IMR-90 (cell line): Measurements from ENCODE around the gene CYFIP1. TPM values are rescaled to one million over a fixed set of nuclear protein-coding genes. Genes with fewer than 3 reads are reported as not detected.

Source experiments
- ATAC-seq: fragments of 200-7000 bp; cut with Tn5 transposase; 2 replicates; pipeline ENCODE4 v1.9.1; 2020; ENCODE audit warnings: low read depth, mild to moderate bottlenecking, moderate library complexity
- BruUV-seq: library from RNA; stranded (reverse); fragments of 400-500 nt; replicated peaks from 2 replicates; lab custom pipeline; 2021; lab: Mats Ljungman, UMichigan
- CTCF ChIA-PET: fragments of 300-600 bp; formaldehyde crosslinking; extraction: SDS; loops from one replicate; lab custom pipeline; 2021; ENCODE audit warnings: antibody characterized with exemption; lab: Yijun Ruan, JAX
- POLR2A ChIA-PET: fragments of 300-600 bp; sonication (Branson Sonifier 250); formaldehyde crosslinking; loops from one replicate; lab custom pipeline; 2022; ENCODE audit warnings: antibody characterized with exemption; ENCODE audit not compliant: unreplicated experiment; lab: Charles Lee
- DNase-seq: peaks from one replicate; pipeline ENCODE4 v3.0.0; 2013
- H2AFZ ChIP-seq: replicated peaks from 2 replicates; pipeline ENCODE3; 2013; ENCODE audit warnings: low read length, mild to moderate bottlenecking; ENCODE audit not compliant: poor library complexity
- H2AK5ac ChIP-seq: 2 replicates; pipeline ENCODE4 v1.6.1; 2013; ENCODE audit warnings: low read depth, low read length, inconsistent platforms
- H2AK9ac ChIP-seq: replicated peaks from 2 replicates; pipeline ENCODE3; 2013; ENCODE audit warnings: mild to moderate bottlenecking, low read depth, low read length, moderate library complexity; ENCODE audit not compliant: poor library complexity
- H2BK120ac ChIP-seq: 2 replicates; pipeline ENCODE4 v1.6.1; 2013; ENCODE audit warnings: low read depth, low read length, inconsistent platforms
- H2BK15ac ChIP-seq: 3 replicates; pipeline ENCODE4 v1.6.1; 2013; ENCODE audit warnings: low read depth, low read length, inconsistent platforms
- H2BK20ac ChIP-seq: 2 replicates; pipeline ENCODE4 v1.6.1; 2013; ENCODE audit warnings: low read depth, mild to moderate bottlenecking, inconsistent platforms, low read length, moderate library complexity
- H2BK5ac ChIP-seq: 2 replicates; pipeline ENCODE4 v1.6.1; 2013; ENCODE audit warnings: mild to moderate bottlenecking, low read depth, low read length, inconsistent platforms; ENCODE audit not compliant: poor library complexity, severe bottlenecking
- H3K14ac ChIP-seq: replicated peaks from 2 replicates; pipeline ENCODE4 v1.6.1; 2013; ENCODE audit warnings: low read depth, low read length, inconsistent platforms
- H3K18ac ChIP-seq: 2 replicates; pipeline ENCODE4 v1.6.1; 2013; ENCODE audit warnings: low read depth, low read length, control low read depth
- H3K23ac ChIP-seq: 2 replicates; pipeline ENCODE4 v1.6.1; 2013; ENCODE audit warnings: low read depth, low read length, inconsistent platforms
- H3K27ac ChIP-seq: 2 replicates; pipeline ENCODE4 v1.5.1; 2013; ENCODE audit warnings: mild to moderate bottlenecking, control low read depth, low read length; ENCODE audit not compliant: insufficient read depth
- H3K27me3 ChIP-seq: 2 replicates; pipeline ENCODE4 v1.6.1; 2013; ENCODE audit warnings: low read length; ENCODE audit not compliant: control insufficient read depth, insufficient read depth
- H3K36me3 ChIP-seq: 2 replicates; pipeline ENCODE4 v1.6.1; 2013; ENCODE audit warnings: low read length, mixed read lengths; ENCODE audit not compliant: control insufficient read depth, insufficient read depth
- H3K4ac ChIP-seq: 2 replicates; pipeline ENCODE4 v1.6.1; 2013; ENCODE audit warnings: low read depth, low read length, inconsistent platforms
- H3K4me1 ChIP-seq: 2 replicates; pipeline ENCODE4 v1.6.1; 2013; ENCODE audit warnings: low read length, mixed read lengths; ENCODE audit not compliant: control insufficient read depth, insufficient read depth
- H3K4me2 ChIP-seq: 2 replicates; pipeline ENCODE4 v1.6.1; 2013; ENCODE audit warnings: low read depth, mild to moderate bottlenecking, control low read depth, low read length, moderate library complexity
- H3K4me3 ChIP-seq: 2 replicates; pipeline ENCODE4 v1.5.1; 2013; ENCODE audit warnings: low read depth, mild to moderate bottlenecking, control low read depth, low read length, moderate library complexity; ENCODE audit not compliant: insufficient read depth
- H3K56ac ChIP-seq: 2 replicates; pipeline ENCODE4 v1.6.1; 2013; ENCODE audit warnings: low read length, inconsistent platforms; ENCODE audit not compliant: insufficient read depth; ENCODE audit errors: extremely low read depth
- H3K79me1 ChIP-seq, 2 experiments: 2 replicates each; pipeline ENCODE4 v1.6.1; 2013; ENCODE audit warnings: low read length in 2 of 2, inconsistent platforms in 1 of 2, low read depth in 1 of 2
- H3K9ac ChIP-seq: 2 replicates; pipeline ENCODE4 v1.6.1; 2013; ENCODE audit warnings: low read depth, low read length, control low read depth
- H3K9me1 ChIP-seq: 2 replicates; pipeline ENCODE4 v1.6.1; 2013; ENCODE audit warnings: low read length, inconsistent platforms; ENCODE audit not compliant: insufficient read depth
- H3K9me3 ChIP-seq: 2 replicates; pipeline ENCODE4 v1.6.1; 2013; ENCODE audit warnings: low read length; ENCODE audit not compliant: control insufficient read depth, insufficient read depth
- H4K20me1 ChIP-seq: 2 replicates; pipeline ENCODE4 v1.6.1; 2013; ENCODE audit warnings: low read length, inconsistent platforms; ENCODE audit not compliant: insufficient read depth
- H4K5ac ChIP-seq: 2 replicates; pipeline ENCODE4 v1.6.1; 2013; ENCODE audit warnings: mild to moderate bottlenecking, low read depth, low read length, control low read depth
- H4K8ac ChIP-seq, 2 experiments: 2 replicates each; pipeline ENCODE4 v1.6.1; 2013; ENCODE audit warnings: low read depth in 2 of 2, low read length in 2 of 2, control low read depth in 1 of 2, inconsistent platforms in 1 of 2
- H4K91ac ChIP-seq: 2 replicates; pipeline ENCODE4 v1.6.1; 2013; ENCODE audit warnings: low read depth, low read length, inconsistent platforms; ENCODE audit not compliant: insufficient read depth
- BHLHE40 ChIP-seq: fragments of 150-350 bp; IDR thresholded peaks from 2 replicates; pipeline ENCODE4 v1.6.1; 2016; ENCODE audit warnings: mild to moderate bottlenecking, low read depth, low read length
- CEBPB ChIP-seq: IDR thresholded peaks from 2 replicates; pipeline ENCODE4 v1.6.1; 2012; ENCODE audit warnings: low read depth, low read length, improper control_type of control experiment
- CHD1 ChIP-seq: IDR thresholded peaks from 2 replicates; pipeline ENCODE4 v1.6.1; 2012; ENCODE audit warnings: low read depth, low read length, improper control_type of control experiment
- CTCF ChIP-seq: conservative IDR thresholded peaks from 2 replicates; pipeline ENCODE4 v1.5.1; 2012; ENCODE audit warnings: mild to moderate bottlenecking, low read depth, low read length, improper control_type of control experiment
- ELK1 ChIP-seq: fragments of 150-350 bp; IDR thresholded peaks from 2 replicates; pipeline ENCODE4 v1.6.1; 2016; ENCODE audit warnings: low read depth, mild to moderate bottlenecking, low read length, moderate library complexity, borderline replicate concordance
- FOS ChIP-seq: fragments of 150-350 bp; IDR thresholded peaks from 2 replicates; pipeline ENCODE4 v1.6.1; 2016; ENCODE audit warnings: low read depth, low read length
- MAFK ChIP-seq: IDR thresholded peaks from 2 replicates; pipeline ENCODE4 v1.6.1; 2012; ENCODE audit warnings: low read depth, low read length, improper control_type of control experiment
- MXI1 ChIP-seq: IDR thresholded peaks from 2 replicates; pipeline ENCODE4 v1.6.1; 2012; ENCODE audit warnings: low read depth, mild to moderate bottlenecking, low read length, moderate library complexity, borderline replicate concordance
- NFE2L2 ChIP-seq: fragments of 150-350 bp; IDR thresholded peaks from 2 replicates; pipeline ENCODE4 v1.6.1; 2016; ENCODE audit warnings: low read depth, mild to moderate bottlenecking, low read length
- POLR2A ChIP-seq: IDR thresholded peaks from 2 replicates; pipeline ENCODE4 v1.6.1; 2012; ENCODE audit warnings: mild to moderate bottlenecking, low read depth, low read length
- RAD21 ChIP-seq: IDR thresholded peaks from 2 replicates; pipeline ENCODE4 v1.6.1; 2012; ENCODE audit warnings: low read length, improper control_type of control experiment
- RCOR1 ChIP-seq: IDR thresholded peaks from 2 replicates; pipeline ENCODE4 v1.6.1; 2012; ENCODE audit warnings: mild to moderate bottlenecking, low read length, improper control_type of control experiment; ENCODE audit not compliant: insufficient replicate concordance
- RFX5 ChIP-seq: IDR thresholded peaks from 2 replicates; pipeline ENCODE4 v1.8.0; 2012; ENCODE audit warnings: low read depth, mild to moderate bottlenecking, low read length, moderate library complexity
- SMC3 ChIP-seq: fragments of 150-350 bp; IDR thresholded peaks from 2 replicates; pipeline ENCODE4 v1.6.1; 2016; ENCODE audit warnings: low read depth, mild to moderate bottlenecking, antibody characterized with exemption, low read length, moderate library complexity
- USF2 ChIP-seq: fragments of 150-350 bp; IDR thresholded peaks from 2 replicates; pipeline ENCODE4 v1.6.1; 2017; ENCODE audit warnings: mild to moderate bottlenecking, antibody characterized with exemption, low read length, low read depth
- WGBS, 2 experiments: methylation state at CpG; one replicate each; pipeline versions ENCODE4 v1.1.5 to v1.1.7; 2013; ENCODE audit warnings: missing lambda C conversion rate in 2 of 2; ENCODE audit not compliant: insufficient read length in 1 of 2; ENCODE audit errors: extremely low coverage in 2 of 2; 5-methylcytosine and 5-hydroxymethylcytosine counted together
- dilution Hi-C: fragments of 300-500 bp; cut with HindIII; formaldehyde crosslinking; loops from one replicate; pipeline ENCODE4 v1.14.3; 2018; ENCODE audit warnings: low sequenced_read_pairs; ENCODE audit not compliant: unreplicated experiment
- in situ Hi-C: fragments of 300-500 bp; cut with MboI; formaldehyde crosslinking; loops from 3 replicates; pipeline ENCODE4 v1.14.3; 2019; ENCODE audit warnings: low sequenced_read_pairs, inconsistent platforms, mixed read lengths
- intact Hi-C: fragments of 100-400 bp; cut with micrococcal nuclease; formaldehyde crosslinking; loops from 2 replicates; pipeline ENCODE4 v1.10.0; 2022
- polyA plus RNA-seq, 3 experiments: library from polyadenylated mRNA; depleted of rRNA; stranded (reverse); fragments of >200 nt; gene quantifications; 2 replicates each; pipeline ENCODE4 v1.2.3, GENCODE V29; 2012; ENCODE audit warnings: low replicate concordance in 1 of 3
- total RNA-seq: library from RNA; depleted of rRNA; stranded (reverse); fragments of >200 nt; gene quantifications from 2 replicates; pipeline ENCODE4 v1.2.3, GENCODE V29; 2012

Gene CYFIP1
- total and polyA plus RNA-seq, 2 of the 4 experiments (the other 2 are of a cell fraction) = 58.4 to 163 TPM

GRCh38 chr15:22880068-22880980 is 99.8 kb downstream of the CYFIP1 start:
- Histone ChIP-seq H3K4me2 (no peak overlapping the region), H3K4me1 (no peaks in the 10 kb centered on the region), H3K56ac (no peak overlapping the region), H4K8ac (no peak overlapping the region), H3K23ac (no peak overlapping the region), H2BK5ac (no peak overlapping the region), H2AFZ (no peak overlapping the region), H2AK5ac (no peak overlapping the region), H3K9ac (no peak overlapping the region), H3K79me1 (peaks cover 8 to 33% of the 10 kb centered on the region in 2 experiments), H3K9me3 (peaks cover 3% of the 10 kb centered on the region; the same call in 1 of the 2 replicates), H4K5ac (no peak overlapping the region), H3K27me3 (no peaks in the 10 kb centered on the region), H2AK9ac (no peak overlapping the region), H3K36me3 (peaks cover 52% of the 10 kb centered on the region), H3K4ac (no peak overlapping the region), H3K18ac (no peak overlapping the region), H3K4me3 (no peak overlapping the region), H4K20me1 (peaks cover 21% of the 10 kb centered on the region; the same call in 1 of the 2 replicates), H4K91ac (no peak overlapping the region), H3K14ac (no peak overlapping the region), H2BK120ac (no peak overlapping the region), H3K27ac (no peak overlapping the region), H3K9me1 (peaks cover 29% of the 10 kb centered on the region), H2BK15ac (no peak overlapping the region), H2BK20ac (no peak overlapping the region)
- WGBS, 2 experiments = 96% methylated on average over 15 of the region's 33 CpGs; no CpG with 5 or more reads in 1 of the 2 experiments
- intact Hi-C loops = no loop called here
- no TSS peak for BruUV-seq
- in situ Hi-C loops = no loop called here
- dilution Hi-C loops = no loop called here
- ChIA-PET CTCF (no interaction called here), POLR2A (no interaction called here)
- DNase-seq (no peak), ATAC-seq (no peak)
- TF ChIP-seq ELK1 (no peak), POLR2A (no peak), BHLHE40 (no peak), NFE2L2 (no peak), MXI1 (no peak), CTCF (no peak), RAD21 (no peak), FOS (no peak), MAFK (no peak), RCOR1 (no peak), CHD1 (no peak), RFX5 (no peak), CEBPB (no peak), USF2 (no peak), SMC3 (no peak)
